ENCODE data around the gene EID3.
"Not testable (repeated sequence)": the region's sequence is repeated elsewhere in the genome, so short reads cannot be mapped to it uniquely, and the experiment has no call there.

The EID3 gene

DNA sequence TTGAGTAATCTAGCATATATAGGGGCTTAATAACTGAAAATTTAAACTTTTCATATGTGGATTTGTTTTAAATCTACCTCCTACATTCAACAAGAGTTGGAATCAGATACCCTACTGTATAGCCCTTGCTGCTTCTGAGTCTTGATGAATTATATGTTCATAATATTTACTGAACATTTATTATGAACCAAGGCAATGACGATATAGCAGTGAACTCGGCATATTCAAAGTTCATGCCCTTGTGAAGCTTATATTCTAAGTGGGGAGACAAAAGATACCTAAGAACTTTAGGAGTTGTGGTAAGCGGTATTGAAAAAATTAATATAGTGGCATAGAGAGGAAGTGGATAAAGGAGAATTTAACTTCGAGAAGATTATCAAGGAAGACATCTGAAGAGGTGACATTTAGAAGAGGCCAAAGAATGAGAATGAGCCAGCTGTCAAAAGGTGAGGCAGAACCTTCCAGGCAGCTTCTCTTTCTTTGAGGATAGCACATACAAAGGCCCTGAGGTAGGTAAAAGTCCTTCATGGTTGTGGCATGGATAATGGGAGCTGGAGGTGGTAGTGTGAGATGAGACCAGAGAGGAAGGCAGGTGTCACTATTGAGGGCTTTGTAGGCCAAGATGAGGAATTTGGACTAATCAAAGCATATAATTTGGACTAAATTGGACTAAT is 10.2 kb downstream of the EID3 start:
- no peak for DNase-seq

DNA sequence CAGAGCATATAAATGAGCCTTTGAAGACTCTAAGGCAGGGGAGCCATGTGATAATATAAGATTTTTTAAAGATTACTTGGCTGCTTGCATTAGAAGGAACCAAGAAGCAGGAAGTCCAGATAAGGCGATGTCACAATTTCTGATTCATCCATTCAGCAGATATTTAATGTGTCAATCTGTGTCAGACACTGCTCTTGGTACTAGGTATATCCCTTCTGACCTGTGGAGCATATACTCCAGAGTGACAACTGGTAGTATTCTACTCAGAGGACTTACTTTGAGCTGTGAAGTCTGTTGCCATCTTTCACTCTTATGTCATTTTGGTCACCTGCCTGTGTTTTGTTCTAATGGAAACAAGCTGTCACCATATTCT is 10.7 kb downstream of the EID3 start:
- peak; percentile 65 to 68 for DNase-seq

DNA sequence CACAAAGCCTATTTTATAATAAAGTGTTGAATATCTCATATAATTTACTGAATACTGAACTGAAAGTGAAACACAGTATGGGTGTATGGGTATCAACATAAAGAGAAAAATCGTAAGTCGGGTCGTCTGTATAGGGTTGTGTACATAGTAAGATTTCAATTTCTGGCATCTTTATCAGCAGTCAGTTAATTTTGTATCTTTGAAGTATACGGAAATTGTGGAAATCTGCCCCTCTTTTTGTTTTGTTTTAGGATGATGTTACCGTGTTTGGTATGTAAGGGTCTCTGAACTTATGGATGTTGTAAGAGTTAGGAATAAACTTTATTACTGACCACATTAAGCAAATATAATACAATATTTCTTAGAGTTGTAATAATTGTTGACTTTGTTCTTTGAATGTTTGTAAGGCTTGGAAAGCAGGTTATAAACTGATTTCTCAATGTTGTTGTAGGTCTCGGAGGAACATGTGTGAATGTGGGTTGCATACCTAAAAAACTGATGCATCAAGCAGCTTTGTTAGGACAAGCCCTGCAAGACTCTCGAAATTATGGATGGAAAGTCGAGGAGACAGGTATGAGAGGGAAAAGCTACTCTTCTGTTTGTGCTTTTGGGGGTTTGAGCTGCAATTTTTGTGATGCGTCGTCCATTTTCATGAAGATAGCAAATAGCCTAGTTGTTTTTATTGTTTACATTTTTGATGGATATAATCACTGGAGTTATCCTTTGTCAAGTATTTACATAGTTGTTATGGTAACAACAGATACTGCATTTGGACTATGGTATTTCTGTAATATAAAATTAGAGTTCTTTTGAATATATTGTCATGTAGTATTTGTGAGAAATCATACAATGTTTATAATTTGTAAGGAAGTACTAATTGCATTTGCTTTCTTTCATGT is 12.0 kb downstream of the EID3 start:
- DNase-seq: no peak

DNA sequence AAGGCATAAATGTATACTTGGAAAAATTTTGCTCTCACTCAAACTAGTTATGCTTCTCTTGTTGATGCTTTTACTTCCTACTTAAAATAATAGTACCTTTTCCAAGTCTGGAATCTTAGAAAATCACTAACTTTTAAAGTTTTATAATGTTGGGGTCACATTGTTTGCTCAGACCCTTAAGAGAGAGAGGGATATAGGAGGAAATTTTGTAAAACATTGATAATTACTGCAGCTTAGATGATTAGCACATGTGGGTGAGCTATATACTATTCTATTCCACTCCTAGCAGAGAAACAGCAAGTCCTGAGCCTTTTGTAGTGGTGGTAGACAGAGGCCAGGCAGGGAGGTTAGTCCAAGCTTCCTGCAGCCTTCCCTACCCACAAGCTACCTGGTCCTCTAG is 13.4 kb downstream of the EID3 start:
- no peak for DNase-seq

DNA sequence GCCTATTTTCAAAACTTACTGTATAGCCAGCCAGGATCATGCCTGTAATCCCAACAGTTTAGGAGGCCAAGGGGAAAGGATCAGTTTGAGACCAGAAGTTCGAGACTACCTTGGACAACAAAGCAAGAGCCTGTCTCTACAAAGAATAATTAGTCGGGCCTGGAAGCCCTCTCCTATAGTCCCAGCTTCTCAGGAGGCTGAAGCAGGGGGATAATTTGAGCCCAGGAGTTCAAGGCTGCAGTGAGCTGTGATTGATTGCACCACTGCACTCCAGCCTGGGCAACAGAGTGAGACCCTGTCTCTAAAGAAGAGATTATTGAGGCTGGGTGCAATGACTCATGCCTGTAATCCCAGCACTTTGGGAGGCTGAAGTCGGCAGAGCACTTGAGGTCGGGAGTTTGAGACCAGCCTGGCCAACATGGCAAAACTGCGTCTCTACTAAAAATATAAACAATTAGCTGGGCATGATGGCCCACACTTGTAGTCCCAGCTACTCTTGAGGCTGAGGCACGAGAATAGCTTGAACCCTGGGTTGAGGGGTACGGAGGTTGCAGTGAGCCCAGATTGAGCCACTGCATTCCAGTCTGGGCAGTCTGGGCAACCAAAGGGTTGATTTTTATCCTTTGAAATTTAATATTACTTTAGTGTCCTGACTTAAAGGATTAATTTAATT is 14.1 kb downstream of the EID3 start:
- no peak for DNase-seq

DNA sequence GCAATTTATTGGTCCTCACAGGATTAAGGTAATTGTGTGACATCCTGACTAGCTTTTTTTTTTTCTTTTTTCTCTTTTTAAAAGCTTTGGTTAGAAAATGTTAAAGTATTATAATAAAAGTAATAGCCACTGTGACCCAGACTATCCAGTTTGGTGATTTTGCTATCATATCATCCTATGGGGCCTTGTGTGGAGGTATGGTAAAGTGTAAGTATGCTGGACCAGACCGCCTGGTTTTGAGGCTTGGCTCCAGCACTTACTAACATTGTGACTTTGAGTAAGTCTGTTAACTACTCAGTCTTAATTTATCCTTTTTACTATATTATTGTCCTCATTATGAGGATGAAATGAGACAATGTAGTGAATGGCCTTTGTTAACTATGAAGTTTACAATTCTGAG is 15.5 kb downstream of the EID3 start:
- DNase-seq: no peak

DNA sequence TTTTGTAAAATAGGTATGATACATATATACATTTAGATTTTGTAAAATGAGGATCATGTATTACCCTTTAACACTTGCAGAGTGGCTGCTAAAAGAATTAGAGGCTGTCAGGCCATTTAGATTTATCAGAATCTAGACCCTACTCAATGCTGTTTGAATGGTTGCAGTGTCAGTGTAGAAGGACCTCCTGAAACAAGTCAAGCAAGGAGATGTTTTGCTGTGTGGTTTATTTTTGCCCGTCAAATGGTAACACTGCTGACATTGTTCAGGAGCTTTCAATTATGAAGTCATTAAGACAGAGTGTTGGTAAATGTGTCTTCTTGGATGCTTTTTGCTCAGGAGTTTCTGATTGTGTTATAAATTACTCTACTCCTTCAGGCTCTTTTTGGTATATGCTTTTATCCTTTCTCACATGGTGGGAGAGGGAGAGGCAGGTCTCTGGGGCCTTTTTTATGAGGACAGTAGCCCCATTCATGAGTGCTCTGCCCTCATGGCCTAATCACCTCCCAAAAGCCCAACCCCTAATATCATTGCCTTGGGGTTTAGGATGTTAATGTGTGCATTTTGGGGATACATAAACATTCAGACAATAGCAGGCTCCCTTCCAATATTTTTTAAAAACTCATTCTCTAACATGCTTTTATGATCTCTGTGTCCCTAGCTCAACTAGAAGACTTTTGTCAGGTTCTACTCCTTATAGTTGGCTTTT is 16.5 kb downstream of the EID3 start:
- DNase-seq: no peak

DNA sequence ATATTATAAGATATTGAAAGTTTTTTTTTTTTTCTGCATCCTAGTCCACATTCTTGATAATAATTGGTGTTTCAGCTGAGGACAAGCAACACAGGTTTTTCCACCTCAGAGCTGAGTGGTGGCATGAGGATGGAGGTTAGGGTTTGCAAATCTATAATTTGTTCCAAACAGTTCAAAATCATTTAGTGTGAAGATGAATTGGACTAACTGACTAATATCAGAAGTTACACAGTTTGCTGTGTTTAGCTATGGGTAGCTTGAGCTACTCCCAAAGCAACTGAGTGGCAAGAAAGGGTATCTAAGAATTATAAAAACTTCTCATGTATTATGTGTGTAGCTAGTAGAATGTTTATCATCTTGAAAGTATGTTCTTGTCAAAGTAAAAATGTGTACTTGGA is 17.1 kb downstream of the EID3 start:
- no peak for DNase-seq

DNA sequence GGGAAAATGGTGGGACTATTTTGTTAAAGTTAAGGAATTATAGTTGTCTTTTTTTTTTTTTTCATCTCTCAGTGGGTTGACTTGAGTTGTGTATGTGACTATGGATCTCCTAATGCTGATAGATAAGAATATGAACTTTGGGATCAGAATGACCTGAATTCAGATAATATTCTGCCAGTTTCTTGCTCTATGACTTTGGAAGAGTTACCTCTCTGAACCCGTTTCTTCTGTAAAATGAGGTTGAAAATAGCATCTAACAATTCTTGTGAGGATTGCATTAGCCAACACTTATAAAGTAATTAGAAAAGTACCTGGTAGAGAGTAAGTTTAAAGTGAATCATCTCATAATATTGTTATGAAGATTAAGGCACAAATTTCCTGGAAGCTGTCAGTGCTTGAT is 18.4 kb downstream of the EID3 start:
- DNase-seq: no peak

DNA sequence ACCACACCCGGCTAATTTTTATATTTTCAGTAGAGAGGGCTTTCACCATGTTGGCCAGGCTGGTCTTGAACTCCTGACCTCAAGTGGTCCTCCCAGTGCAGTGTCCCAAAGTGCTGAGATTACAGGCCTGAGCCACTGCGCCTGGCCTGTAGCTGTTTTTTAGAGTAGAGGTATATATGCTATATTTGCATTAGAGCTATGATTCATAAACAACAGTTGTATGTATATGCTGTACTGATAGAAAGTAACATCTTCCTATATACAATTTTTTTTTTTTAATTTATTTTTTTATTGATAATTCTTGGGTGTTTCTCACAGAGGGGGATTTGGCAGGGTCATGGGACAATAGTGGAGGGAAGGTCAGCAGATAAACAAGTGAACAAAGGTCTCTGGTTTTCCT is 19.0 kb downstream of the EID3 start:
- not testable (repeated sequence) for DNase-seq

DNA sequence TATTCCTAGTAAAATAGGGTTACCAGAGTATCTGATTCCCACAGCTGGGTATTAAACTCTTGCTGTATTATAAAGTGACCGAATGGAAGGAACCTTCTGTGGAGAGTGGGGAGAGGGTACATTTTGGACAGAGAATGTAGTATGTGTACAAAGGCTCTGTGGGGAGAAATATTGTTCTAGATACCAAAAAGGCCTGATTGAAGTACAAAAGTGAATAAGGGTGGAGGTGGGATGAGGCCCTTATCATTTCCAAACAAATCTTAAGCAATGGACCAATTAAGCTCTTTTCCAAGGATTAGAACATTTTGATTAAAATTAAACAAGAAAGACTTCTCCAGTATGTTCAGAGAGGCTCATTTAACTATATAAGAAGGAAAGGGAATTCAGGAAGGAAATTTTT is 20.4 kb downstream of the EID3 start:
- no peak for DNase-seq

DNA sequence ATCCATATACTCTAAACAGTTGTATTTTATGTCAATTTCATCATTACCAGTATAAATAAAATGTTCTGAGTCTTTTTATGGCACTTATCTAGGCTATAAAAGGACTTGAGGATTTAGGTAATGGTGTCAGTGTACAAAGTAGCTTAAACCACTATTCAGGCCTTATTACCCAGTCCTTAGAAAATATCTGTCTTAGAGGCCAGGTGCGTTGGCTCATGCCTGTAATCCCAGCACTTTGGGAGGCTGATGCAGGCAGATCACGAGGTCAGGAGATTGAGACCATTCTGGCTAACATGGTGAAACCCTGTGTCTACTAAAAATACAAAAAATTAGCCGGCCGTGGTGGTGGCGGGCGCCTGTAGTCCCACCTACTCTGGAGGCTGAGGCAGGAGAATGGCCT is 24.7 kb downstream of the EID3 start:
- not testable (repeated sequence) for DNase-seq

DNA sequence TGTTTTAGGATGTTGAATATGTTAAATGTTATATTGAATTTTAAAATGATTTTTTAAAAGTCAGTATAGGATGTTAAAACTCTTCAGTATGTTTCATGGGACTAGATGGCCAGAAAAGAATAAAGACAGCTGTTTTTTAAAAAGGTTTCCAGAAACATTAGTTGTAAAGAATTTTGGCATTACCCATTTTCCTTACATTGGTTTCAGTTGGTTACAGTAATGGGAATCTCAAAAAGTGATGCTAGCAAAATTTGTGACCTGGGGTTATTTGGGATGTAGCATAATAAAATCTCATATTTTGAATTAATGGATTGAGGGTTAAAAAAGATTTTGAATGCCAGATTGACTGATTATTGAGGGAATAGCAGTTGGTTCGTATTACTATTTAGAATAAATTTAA is 25.3 kb downstream of the EID3 start:
- no peak for DNase-seq

DNA sequence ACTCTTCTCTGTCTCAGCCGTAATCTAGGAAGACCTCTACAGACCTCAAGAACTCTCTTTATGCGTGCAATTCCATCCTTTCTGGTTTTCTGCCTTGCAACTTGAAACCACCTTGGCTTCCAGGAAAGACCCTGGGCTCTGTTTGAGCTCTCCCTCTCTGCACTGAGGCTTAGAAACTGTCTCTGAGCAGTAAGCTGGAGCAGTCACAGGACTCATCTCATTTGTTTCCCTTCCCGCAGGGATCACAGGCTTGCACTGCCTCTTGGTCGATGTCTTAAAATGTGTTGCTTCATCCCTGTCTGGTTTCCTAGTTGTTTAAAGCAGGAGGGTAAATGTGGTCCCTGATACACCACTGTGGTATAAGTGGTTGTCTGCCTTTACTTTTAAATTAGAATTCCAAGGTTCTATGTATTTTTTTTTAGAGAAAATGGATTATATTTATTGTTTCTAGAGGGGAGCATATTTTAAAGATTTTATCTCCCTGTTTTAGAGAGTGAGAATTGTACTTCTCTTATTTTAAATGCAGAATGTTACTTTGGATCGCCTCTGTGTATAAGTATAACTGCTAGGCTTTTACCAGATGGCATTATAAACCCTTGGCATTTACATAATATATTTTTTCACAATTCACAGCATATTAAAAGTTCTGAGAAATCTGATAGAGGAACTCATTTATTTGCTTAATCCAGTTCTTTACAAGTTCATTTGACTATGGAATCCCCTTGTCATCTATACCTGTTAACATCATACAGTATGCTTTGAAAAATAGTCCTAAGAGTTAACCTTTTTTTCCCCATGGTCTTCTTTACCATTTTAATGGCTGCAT is 26.4 kb downstream of the EID3 start:
- DNase-seq: no peak

DNA sequence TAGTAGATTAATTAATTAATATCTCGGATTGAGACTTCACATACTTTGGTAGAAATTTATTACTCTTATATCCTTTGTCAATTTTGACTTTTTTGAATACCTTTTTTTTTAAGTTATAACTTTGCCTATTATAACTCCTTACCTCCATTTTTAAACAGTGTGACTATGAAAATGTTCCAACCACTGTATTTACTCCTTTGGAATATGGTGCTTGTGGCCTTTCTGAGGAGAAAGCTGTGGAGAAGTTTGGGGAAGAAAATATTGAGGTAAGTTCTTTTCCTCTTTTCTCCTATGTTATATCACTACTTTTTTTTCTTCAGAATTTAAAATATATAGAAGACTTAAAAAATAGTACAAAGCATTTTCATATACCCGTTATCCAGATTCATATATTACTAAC is 27.8 kb downstream of the EID3 start:
- DNase-seq: no peak

DNA sequence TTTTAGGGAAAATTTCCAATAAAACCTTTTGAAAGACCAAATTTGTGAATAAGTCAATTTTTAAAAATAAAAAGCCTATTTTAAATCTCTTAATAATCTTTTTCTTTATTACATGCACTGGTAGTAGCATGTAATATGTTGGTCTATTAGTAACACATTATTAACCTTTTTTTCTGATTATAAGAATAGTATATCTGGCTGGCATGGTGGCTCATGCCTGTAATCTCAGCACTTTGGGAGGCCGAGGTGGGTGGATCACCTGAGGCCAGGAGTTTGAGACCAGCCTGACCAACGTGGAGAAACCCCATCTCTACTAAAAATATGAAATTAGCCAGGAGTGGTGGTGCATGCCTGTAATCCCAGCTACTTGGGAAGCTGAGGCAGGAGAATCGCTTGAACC is 28.7 kb downstream of the EID3 start:
- not testable (repeated sequence) for DNase-seq

DNA sequence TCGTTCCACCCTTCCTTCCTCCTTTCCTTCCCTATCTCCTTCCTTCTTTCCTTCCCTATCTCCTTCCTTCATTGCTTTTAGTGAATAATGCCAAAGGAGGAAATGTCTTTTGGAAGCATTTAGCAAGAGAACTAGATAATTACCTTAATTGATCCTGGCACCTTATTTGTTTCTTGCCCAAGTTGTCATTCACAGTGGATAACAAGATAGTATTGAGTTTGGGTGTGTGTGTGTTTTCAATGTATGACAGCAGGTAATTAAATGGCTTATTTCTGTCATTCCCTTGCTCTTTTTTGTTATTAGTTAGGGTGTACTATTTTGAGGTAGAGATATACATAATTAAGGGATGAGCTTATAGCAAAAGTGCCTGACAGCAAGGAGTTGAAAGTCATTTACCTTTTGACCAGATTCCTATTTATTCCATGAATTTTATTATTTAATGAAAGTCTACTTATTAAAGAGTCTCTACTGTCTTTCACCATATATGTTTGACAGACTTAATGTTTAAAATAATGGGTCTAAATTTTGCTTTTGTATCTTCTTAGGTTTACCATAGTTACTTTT is 30.2 kb downstream of the EID3 start:
- DNase-seq: no peak

DNA sequence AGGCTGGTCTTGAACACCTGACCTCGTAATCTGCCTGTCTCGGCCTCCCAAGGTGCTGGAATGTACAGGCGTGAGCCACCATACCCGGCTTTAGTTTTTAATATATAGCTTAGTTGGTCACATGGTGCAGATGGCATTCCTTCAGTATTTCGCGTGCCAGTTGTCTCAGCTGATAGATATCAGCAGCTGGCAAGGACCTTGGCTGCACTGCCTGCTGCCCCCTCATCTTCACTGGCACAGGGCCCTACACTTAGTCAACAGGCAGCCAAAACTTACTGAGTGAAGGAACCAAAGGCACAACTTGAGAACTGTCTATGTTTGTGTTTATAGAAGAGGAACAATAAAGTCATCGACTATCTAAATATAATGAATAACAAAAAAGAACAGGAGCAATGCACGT is 31.0 kb downstream of the EID3 start:
- DNase-seq: no peak

DNA sequence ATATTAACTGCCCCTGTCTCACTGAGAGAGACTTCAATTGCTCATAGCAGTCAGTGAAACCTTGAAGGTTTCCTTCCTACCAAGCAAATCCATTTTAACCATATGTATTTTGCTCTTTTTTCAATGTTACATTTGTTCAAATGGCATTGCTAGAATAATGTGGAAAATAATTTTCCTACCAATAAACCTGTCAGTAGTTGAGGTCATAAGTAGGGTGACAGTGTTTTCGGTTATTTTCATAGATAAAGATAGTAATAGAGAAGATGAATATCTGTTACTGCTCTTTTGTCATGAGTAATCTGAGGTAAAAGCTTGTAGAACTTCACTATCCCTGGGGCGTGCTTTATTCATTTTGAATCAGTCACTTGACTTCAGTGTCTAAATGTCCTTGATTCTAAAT is 32.6 kb downstream of the EID3 start:
- DNase-seq: no peak

DNA sequence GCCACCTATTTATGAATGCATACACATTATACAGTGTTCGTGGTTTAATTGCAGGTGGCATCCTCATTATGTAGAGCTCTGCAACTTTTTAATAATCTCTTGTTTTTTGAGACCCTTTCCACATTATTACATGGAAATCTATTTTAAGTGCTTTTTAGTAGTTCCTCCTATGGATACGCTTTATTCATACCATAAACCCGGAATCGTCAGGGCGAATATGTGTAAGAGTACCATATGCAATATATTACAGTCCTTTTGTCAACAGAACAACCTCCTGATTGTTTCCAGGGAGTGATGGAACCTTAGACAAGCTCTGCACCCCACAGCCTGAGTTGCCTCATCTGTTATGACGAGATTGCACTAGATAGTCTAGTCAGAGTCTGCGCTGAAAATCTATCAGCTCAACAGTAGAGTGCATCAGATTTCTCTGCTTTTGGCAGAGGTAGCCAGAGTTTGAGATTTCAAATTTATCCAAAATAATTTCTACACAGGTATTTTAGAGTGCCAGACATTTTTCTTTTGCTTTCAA is 33.6 kb downstream of the EID3 start:
- no peak for DNase-seq

DNA sequence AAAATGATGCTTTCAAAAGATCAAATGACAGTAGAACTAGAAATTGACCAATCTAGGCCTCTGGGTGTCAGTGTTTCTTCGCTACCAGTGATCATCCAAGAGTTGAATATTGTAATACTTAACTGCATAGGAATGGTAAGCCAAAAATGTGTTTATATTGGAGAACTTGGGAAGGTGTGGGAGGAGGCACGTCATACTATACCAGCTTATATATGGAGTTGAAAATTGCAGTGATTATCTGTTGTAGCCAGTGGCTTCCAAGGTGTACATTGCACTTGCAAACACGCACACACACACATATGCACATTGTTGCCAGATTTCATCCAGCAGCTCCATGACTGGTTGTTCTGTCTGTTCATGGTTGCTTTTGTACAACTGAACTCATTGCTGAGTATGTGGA is 36.1 kb downstream of the EID3 start:
- DNase-seq: no peak

DNA sequence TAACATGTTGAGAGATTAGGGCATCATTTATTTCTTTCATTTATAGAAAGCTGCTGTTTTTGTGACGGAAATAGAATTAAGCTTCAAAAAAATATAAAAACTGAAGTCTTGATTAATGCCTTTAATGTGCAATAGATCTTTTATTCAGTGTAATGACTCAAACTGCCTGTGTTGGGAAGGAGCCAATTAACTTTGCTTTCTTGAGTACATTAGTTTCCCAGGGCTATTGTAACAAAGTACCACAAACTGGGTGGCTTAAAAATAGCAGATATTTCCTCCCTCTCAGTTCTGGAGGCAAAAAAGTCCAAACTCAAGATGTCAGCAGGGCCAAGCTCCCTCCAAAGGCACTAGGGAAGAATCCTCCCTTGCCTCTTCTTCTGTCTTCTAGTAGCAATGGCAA is 36.6 kb downstream of the EID3 start:
- no peak for DNase-seq

Measured in inflammatory macrophage treated with lipopolysaccharide for 1 hour (primary cell).